Stimulated activated CD8-positive, alpha-beta memory T cell treated with anti-CD3 and anti-CD28 coated beads, Interleukin-7, amount 100 ng/mL, for 48 hours (primary cell): ENCODE measurements around the gene GRK3.

Experiments used
- DNase-seq, 2 donors: peaks; one replicate each; pipeline ENCODE4 v3.0.0-alpha.2; 2020; ENCODE audit warnings: low read depth in 1 of 2; ENCODE audit errors: extremely low read depth in 1 of 2

The GRK3 gene

DNA sequence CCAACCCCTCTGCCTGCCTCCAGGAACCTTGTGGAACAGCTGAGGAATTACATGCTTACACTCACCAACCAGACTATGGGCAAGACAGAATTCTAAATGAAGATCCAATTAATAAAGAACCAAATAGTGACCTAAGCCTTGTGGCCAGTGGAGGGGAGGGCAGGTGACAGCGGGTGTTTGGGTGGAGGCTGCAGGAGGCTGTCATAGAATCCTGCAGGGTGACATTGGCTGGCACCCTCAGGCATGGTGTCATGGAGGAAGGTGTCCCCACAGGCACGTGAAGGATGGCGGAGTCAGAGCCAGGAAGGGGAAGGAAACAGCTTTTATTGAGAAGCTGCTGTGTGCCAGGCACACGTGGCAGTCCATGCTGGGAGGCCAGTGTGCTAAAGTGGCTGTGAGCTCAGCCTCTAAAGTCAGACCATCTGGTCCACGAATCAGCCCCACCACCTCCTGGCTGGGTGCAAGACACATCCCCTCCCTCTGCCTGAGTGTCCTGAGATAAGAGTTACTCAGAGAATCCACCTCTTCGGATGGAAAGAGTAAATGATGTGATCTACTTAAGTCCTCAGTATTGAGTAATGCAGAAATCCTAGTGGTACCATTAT, 186.2 kb downstream of the GRK3 start:
- DNase-seq: no peak

DNA sequence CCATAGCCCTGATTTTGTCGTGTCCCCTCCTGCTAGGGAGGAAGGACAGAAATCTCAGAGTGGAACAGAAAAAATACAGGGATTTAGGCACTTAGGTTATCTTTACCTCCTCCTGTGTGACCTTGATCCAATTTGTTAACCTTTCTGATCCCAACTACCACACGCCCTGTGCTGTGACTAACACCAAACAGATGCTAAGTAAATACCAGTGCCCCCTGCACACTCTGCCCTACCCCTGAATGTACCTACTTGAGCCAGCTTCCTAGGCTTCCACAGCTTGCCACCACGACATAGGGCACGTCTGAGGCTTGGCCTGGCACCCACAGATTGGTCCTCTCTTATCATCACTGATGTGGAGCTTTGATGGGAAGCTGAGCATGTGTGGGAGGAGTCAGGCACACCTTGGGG, 186.7 kb downstream of the GRK3 start:
- no peak for DNase-seq

DNA sequence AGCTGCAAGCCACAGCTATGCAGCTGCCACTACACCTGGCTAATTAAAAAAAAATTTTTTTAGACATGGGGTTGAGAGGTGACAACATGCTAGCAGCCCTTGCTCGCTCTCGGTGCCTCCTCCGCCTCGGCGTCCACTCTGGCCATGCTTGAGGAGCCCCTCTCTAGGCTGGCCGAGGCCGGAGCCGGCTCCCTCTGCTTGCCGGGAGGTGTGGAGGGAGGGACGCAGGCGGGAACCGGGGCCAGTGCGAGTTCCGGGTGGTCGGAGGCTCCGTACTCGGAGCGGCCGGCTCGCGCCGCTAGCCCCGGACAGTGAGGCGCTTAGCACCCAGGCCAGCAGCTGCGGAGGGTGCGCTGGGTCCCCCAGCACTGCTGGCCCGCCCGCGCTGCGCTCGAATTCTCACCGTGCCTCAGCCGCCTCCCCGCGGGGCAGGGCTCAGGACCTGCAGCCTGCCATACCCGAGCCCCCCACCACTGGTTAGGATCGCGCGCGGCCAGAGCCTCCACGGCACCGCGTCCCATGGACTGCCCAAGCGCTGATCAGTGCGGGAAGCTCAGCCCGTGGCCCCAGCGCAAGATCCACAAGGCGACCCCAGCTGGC, 188.2 kb downstream of the GRK3 start:
- DNase-seq: no peak

DNA sequence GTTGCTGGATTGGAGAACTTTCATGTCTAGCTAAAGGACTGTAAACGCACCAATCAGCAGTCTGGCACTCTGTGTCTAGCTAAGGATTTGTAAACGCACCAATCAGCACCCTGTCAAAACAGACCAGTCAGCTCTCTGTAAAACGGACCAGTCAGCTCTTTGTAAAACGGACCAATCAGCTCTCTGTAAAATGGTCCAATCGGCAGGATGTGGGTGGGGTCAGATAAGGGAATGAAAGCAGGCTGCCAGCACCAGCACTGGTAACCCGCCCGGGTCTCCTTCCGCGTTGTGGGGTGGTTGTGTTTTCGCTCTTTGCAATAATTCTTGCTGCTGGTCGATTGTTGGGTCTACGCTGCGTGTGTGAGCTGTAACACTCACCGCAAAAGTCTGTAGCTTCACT, 188.8 kb downstream of the GRK3 start:
- DNase-seq: no peak

DNA sequence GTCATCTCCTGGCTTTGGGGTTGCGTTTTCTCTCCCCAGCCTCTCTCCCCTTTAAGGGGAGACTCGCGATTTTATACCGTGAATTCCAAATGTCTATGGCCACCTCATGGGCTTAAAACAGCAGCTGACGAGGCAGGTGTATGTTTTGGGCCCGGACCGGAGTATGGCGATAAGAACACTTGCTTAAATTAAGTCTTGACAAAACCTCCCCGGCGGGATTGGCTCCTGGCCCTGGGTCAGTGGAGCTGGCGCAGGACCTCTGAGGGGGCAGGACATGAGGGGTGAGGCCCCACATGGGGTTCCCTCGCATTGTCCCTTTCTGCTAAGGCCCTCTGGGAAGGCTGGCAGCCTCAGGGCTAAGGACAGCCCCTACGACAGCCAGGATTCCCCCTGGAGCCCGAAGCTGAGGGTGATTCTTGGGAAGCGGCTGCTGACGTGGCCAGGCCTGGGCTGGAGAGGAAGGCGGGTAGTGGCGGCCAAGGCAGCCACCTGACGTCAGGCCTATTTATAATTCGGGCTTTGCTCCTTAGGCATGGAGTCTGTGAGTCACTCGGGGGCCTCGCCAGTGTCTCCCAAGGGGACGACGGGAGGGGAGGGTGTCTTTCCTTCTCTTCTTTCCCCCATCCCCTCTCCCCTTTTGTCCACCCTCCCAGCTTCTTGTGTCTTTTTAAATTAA, 190.2 kb downstream of the GRK3 start:
- DNase-seq: no peak

DNA sequence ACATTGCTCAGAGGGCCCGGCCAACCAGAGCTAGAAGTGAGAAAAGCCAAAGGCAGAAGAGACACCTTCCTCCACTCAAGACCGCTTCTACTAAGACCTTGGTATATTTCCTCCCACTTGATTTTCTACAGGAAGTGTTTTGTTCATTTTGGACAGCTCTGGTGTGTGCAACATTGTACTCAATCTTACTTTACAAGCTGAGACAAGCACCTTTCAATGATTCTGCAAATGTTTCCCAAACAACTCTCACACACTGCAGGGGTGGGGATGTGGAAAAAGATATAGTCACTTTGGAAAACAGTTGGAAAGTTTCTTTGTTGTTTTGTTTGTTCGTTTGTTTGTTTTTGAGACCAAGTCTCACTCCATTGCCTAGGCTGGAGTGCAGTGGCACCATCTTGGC, 193.2 kb downstream of the GRK3 start:
- no peak for DNase-seq

DNA sequence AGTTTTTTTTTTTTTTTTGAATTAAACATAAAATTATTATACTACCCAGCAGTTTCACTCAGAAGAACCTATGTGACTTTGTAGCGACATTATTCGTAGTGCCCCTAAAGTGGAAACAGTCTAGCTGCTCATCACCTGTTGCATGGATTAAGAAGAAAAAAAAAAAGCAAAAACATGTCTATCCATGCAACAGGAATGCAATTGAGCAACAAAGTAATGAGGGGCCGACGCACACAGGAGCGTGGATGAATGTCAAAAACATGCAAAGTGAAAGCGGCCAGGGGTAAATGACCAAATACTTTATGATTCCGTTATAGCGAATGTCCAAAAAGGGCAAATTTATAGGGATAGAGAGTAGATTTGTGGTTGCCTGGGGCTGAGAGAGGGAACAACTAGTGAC, 193.8 kb downstream of the GRK3 start:
- no peak for DNase-seq

DNA sequence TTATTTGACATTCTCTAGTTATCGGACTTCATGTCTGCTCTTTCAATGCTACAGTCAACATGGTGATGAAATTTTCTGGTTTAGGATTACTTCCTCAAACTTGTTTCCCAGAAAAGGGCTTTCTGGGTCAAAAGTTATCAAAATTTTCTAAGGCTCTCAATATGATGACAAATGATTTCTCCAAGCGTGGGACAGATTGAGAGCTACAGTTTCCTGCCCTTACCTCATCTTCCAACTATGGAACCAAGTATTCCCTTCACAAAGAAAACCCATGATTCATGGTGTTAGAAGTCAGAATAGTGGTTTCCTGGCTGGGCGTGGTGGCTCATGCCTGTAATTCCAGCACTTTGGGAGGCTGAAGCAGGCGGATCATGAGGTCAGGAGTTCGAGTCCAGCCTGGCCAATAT, 195.4 kb downstream of the GRK3 start:
- no peak for DNase-seq

DNA sequence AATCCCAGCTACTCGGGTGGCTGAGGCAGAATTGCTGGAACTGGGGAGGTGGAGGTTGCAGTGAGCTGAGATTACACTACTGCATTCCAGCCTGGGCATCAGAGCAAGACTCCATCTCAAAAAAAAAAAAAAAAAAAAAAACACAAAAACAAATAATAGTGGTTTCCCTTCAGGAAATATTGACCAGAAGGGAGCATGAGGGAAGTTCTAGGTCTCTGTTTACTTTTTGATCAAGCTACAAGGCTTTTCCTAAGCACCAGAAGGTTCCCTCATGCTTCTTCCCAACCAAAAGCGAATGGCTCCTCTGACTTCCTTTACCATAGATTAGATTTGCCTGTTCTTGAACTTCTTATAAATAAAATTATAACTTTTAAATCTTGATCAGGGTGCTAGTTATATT, 195.8 kb downstream of the GRK3 start:
- no peak for DNase-seq

DNA sequence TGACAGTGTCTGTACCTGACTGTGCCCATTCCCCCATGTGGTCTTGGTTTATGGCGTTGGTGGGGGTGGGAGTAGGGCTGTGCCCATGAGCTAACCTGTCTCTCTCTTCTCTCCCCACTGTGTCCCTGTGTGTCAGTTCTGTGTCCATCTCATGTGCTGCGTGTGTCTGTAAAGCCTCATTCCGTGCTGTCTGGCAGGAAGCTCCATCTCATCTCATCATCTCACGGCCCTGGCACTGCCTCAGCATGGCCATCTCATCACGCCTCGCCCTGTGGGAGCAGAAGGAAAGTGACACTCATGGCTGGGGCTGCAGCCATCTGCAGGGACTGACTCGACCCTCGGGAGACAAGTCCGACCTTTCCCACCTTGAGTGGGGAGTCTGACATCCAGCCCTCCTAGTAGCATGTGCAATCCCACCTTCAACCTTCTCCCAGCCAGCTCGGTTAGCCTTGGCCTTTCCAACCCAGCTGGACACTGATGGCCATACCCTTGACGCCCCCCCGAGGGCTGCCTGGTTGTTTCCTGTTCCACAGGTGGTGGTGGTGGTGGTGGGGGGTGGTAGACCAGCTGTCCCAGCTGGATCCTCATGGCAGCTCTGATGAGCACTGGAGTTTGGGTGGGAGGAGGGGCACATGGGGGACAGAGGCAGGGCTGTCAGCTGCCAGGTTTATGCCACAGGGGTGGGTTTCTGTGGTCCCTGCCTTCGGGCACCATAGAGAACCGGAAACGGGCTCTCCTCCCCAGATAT, 196.5 kb downstream of the GRK3 start:
- DNase-seq: no peak

DNA sequence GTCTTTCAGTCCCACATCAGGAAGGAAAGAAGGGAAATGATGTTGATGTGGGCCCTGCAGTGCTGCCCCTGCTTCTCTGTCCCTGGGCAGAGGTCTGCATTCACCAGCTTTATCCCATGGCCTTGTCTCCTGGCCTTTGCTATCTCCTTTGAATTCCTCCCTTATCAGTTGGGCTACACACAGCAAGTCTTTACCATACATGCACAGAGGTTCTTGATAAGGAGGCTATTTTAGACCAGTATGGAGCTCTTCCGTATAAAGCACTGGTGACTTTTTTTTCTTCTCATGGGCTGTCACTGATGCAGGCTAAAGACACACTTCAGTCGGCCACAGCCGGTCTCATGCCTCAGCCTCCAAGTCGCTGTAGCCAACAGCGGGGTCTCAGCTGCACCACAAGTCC, 197.7 kb downstream of the GRK3 start:
- no peak for DNase-seq

DNA sequence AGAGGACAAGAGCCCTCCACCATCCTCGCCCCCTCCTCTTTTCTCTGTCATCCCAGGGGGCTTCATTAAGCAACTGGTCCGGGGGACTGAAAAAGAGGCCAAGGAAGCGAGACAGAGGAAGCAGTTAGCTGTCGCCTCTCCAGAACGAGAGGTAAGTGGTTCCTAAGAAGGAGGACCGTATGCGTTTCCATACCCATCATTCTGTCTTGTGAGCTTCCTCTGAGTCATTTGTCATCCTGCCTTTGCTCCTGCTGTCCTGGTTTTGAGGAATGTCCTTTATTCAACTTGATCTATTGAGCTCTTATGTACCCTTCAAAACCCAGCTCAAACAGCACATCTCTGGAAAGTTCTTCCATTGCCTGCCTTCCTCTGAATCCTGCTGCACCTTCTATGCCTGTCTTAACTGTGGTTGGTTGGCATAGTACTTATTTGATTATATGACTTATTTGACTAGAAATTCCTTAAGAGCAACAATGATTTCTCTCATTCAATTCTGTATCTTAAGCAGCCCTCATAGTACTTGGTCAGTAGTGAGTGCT, 198.8 kb downstream of the GRK3 start:
- DNase-seq: no peak

DNA sequence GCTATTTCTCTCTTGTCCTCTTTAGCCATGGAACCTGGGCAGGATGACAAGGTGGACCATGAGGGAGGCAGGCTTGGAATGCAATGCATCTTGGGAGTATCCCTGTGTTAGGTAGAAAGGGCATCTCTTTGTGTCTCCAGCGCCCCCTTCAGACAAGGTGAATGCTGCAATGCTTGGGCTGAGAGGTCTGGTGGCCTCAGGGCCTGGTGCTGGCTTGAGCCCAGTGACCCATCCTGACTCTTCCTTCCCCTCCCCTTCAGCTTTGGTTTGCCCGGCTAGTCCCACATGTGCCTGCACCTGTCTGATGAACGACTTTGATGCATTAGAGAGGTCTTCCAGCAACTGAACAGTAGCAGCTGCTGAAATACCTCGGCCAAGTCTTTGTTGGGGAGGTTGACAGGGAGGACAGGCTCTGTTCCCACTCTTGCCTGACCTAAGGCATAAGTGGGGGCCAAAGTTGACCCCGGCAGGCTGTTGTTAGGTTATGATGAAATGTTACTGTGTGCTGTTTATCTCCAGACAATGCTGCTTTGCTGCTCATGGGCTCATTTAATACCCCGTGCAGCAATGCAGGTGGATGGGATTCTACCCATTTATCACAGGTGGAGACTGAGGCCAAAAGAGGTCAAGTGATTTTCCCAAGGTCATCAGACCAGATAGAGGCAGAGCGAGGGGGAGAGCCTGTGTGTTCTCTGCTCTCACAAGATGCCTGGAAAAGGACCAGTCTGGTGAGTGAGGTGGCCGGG, 200.0 kb downstream of the GRK3 start:
- no peak for DNase-seq

DNA sequence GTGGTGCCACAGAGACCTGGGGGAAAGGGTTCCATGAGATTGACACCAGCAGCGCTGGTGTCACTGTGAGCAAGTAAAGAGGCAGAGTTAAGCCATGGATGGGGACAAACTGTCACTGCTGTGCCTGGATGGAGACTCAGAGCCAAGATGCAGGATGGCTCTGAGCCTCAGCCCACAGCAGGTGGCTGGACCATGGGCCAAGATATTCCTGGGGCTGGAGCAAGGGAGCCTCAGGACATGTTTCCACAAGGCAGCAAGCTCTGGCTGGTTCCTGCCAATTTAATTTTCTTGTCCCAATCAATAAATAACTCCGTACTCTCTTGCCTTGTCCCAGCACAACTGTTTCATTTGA, 200.5 kb downstream of the GRK3 start:
- no peak for DNase-seq

DNA sequence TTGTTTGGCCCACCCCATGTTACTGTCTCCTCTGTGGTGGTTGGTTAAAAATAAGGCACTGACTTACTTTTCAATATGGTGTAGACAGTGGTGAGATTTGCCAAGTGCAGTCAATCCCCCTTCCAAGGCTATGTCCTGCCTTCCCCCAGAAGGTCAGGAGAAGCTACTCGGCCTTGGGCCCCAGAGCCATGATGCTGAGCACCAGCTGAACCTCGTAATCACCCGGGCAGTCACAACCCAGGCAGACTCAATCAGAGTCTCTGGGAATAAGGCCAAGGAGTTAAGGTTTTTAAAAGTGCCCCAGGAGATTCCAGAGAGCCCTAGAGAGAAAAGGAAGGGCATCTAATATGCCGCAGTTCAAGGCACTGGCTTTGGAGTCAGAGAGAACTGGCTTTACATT, 201.3 kb downstream of the GRK3 start:
- DNase-seq: no peak

DNA sequence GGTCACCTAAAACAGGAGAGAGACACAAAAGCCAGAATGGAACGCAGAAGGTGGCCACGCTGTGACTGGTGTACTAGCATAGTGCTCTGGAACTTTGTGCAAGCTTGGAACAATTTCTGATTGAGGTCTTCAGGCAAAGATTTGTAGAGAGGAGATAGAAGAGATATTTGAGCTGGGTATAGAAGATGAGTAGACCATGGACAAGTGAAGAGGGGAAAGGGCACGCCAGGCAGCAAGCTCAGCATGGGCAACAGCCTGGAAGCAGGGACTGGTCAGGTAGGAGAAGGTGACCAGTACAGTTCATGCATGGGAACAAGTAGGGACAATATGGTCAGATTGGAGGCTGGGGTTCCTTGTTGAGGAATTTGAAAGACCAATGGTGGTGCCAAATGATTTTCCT, 201.9 kb downstream of the GRK3 start:
- no peak for DNase-seq

DNA sequence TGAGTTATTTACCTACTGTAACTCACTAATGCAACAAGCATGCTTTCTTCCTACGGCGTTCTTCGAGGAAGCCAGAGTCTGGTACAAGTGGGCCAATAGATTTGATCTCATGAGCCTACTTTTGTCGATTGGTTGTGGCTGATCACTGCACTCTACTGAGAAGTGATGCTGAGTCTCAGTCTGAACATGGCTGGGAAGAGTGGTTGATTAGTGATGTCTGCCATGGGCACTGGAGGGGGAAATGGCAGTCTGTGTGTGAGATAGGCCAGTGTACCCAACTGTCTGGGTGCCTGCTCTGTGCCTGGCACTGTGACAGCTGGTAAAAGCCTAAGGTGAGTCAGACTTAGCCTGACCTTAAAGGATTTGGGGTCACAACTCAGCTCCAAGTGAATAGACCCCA, 205.9 kb downstream of the GRK3 start:
- DNase-seq: no peak

DNA sequence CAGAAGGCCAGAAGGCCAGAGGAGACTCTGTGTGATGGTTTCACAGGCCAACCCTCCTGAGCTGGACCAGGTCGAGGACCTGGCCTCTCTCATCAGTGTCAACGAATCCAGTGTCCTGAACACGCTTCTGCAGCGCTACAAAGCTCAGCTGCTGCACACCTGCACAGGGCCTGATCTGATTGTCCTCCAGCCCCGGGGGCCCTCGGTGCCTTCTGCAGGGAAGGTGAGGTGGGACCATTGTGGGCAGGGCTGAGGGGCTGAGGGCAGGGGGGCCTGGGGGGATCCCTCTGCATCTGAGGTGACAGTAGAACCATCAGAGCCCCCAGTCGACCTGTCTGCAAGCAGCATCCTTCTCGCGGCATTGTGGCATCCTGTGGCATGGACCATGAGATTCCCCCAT, 207.8 kb downstream of the GRK3 start:
- no peak for DNase-seq

DNA sequence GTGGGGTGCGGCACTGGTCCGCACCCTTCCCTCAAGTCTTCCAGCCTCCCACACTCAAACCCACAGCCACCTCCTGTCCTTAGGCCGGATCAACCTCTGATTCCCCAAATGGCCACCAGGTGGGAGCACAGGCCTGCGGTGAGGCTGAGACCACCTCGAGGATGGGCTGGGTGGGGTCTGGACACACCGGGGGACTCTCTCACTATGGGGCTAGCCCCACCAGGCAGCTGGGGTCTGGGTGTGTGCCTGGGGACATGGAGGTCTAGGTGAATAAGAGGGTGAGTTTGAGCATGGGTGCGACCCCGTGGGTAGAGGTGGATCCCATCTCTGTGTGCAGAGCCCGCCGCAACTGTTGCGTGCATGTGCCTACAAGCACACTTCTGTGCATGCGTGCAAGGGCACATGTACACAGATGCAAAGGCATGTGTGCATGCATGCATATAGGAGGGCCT, 210.1 kb downstream of the GRK3 start:
- no peak for DNase-seq

DNA sequence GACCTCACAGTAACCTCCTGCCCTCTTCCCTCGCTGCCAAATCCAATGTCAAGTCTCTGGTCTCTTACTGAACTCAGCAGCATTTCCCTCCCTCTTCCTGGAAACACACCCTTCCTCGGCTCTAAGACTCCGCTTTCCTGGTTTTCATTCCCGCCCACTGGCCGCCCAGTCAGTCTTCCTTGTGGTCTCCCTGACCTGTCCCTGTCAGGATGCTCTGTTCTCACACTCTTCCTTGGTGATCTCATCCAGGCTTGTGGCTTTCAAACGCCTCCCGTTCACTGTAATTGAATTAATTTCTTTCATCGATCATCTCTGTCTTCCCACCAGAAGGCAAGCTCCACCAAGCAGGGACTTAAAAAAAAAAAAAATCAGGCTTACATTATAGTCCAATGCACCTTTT, 211.1 kb downstream of the GRK3 start:
- no peak for DNase-seq

DNA sequence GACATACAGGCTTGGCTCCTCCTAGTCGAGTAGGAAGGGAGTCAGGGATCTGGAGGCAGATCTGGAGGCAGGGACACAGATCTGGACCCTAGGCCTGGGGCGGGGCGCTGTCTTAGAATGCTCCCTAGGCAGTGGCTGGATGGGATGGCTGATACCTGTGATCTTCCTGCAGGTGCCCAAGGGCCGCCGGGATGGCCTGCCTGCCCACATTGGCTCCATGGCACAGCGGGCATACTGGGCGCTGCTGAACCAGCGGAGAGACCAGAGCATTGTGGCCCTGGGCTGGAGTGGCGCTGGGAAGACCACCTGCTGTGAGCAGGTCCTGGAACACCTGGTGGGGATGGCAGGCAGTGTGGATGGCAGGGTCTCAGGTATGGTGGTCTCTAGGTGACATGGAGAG, 212.9 kb downstream of the GRK3 start:
- no peak for DNase-seq
